Measurements from ENCODE around the gene PRKD1. TPM values are rescaled to one million over a fixed set of nuclear protein-coding genes. Genes with fewer than 3 reads are reported as not detected.
"Not testable (repeated sequence)": the region's sequence is repeated elsewhere in the genome, so short reads cannot be mapped to it uniquely, and the experiment has no call there.

The PRKD1 gene
- total RNA-seq, 1 donor from 2014 or later = 0.54 TPM

DNA sequence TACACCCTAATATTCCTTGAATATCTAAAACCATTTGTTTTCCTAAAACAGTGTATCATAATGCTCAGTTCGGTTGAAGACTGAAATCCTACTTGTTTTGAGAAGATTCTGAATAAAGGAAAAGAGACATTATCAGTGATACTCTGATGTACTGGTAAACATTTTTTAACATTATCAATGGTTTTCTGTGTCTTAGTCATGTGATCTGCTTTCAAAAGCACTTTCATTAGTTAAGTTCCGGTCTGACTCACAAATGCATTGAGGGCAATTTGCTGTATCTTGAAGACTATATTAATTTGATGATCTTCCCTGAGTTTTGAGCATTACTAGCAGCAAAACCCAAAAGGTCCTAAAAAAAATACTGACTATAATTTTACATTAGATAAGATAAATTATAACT is 145.6 kb downstream of the PRKD1 start:
- Mint-ChIP-seq H3K4me1 (ENCODE audit: low read depth, unreplicated experiment) (no peaks in the 10 kb centered on the region), H3K27ac (ENCODE audit: unreplicated experiment) (no peak overlapping the region), H3K4me3 (ENCODE audit: unreplicated experiment) (no peak overlapping the region), H3K27me3 (ENCODE audit: unreplicated experiment) (no peaks in the 10 kb centered on the region), H3K36me3 (ENCODE audit: unreplicated experiment) (no peaks in the 10 kb centered on the region), H3K9me3 (ENCODE audit: unreplicated experiment) (peaks cover 4% of the 10 kb centered on the region)
- TF ChIP-seq, protein P1, sequence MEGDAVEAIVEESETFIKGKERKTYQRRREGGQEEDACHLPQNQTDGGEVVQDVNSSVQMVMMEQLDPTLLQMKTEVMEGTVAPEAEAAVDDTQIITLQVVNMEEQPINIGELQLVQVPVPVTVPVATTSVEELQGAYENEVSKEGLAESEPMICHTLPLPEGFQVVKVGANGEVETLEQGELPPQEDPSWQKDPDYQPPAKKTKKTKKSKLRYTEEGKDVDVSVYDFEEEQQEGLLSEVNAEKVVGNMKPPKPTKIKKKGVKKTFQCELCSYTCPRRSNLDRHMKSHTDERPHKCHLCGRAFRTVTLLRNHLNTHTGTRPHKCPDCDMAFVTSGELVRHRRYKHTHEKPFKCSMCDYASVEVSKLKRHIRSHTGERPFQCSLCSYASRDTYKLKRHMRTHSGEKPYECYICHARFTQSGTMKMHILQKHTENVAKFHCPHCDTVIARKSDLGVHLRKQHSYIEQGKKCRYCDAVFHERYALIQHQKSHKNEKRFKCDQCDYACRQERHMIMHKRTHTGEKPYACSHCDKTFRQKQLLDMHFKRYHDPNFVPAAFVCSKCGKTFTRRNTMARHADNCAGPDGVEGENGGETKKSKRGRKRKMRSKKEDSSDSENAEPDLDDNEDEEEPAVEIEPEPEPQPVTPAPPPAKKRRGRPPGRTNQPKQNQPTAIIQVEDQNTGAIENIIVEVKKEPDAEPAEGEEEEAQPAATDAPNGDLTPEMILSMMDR (IDR thresholded peaks at IDR 0.05; ENCODE audit: partially characterized antibody, unreplicated experiment) = no peak
- DNase-seq = no peak

DNA sequence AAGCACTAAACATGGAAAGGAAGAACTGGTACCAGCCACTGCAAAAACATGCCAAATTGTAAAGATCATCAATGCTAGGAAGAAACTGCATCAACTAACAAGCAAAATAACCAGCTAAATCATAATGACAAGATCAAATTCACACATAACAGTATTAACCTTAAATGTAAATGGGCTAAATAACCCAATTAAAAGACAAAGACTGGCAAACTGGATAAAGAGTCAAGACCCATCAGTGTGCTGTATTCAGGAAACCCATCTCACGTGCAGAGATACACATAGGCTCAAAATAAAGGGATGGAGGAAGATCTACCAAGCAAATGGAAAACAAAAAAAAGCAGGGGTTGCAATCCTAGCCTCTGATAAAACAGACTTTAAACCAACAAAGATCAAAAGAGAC is 150.5 kb downstream of the PRKD1 start:
- H3K9me3 Mint-ChIP-seq (ENCODE audit: unreplicated experiment); H3K27me3 Mint-ChIP-seq (ENCODE audit: unreplicated experiment); H3K4me3 Mint-ChIP-seq (ENCODE audit: unreplicated experiment); H3K4me1 Mint-ChIP-seq (ENCODE audit: low read depth, unreplicated experiment); H3K27ac Mint-ChIP-seq (ENCODE audit: unreplicated experiment); DNase-seq: not testable (repeated sequence)
- peaks cover 13% of the 10 kb centered on the region for H3K36me3 Mint-ChIP-seq (ENCODE audit: unreplicated experiment)

DNA sequence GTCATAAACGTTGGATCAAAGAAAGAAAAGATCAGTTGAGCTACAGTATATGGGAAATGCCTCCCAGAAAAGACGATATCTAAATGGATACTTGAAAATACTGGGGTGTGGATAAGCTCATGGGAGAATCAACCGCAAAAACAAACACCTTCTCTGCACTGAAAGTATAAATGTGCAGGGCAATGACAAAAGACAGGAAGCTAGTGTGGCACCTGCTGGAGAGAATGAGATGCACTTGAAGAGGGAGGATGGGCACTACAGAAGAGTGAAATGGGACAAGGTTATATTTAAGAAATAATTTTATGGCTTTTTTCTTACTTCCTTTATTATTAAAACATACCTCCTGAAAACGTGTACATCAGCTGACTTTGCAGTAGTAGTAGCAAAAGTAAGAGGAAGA is 153.7 kb downstream of the PRKD1 start:
- Mint-ChIP-seq H3K27me3 (ENCODE audit: unreplicated experiment) (no peaks in the 10 kb centered on the region), H3K36me3 (ENCODE audit: unreplicated experiment) (peaks cover 13% of the 10 kb centered on the region), H3K4me1 (ENCODE audit: low read depth, unreplicated experiment) (no peaks in the 10 kb centered on the region), H3K27ac (ENCODE audit: unreplicated experiment) (no peak overlapping the region), H3K9me3 (ENCODE audit: unreplicated experiment) (peaks cover 5% of the 10 kb centered on the region), H3K4me3 (ENCODE audit: unreplicated experiment) (no peak overlapping the region)
- no peak for DNase-seq
- TF ChIP-seq, protein P1 (IDR thresholded peaks at IDR 0.05; ENCODE audit: partially characterized antibody, unreplicated experiment) = no peak

DNA sequence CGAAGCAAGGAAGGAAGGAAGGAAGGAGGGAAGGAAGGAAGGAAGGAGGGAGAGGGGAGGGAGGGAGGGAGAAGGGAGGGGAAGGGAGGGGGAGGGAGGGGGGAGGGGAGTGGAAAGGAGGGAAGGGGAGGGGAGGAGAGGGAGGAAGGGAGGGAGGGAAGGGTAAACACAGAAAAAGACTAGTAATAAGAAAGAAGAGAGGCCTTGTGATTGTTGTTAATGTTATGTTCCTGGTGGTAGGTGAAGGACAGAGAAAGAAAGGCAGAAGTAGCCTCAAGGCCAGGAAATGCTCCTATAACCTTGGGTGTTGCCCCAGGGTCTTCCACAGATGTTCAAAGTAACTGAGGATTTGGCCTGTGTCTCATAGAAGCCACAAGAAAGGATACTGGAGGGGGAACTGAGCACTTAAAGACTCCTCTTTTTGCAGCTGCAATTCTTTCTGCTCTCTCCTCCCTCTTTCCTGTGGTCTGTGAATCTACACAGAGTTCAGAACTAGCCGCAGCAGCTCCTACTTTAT is 164.2 kb downstream of the PRKD1 start:
- H3K9me3 Mint-ChIP-seq (ENCODE audit: unreplicated experiment) = no peaks in the 10 kb centered on the region
- no peaks in the 10 kb centered on the region for H3K27me3 Mint-ChIP-seq (ENCODE audit: unreplicated experiment)
- TF ChIP-seq, protein P1 (IDR thresholded peaks at IDR 0.05; ENCODE audit: partially characterized antibody, unreplicated experiment) = no peak
- no peaks in the 10 kb centered on the region for H3K36me3 Mint-ChIP-seq (ENCODE audit: unreplicated experiment)
- H3K4me3 Mint-ChIP-seq (ENCODE audit: unreplicated experiment) = no peak overlapping the region
- H3K4me1 Mint-ChIP-seq (ENCODE audit: low read depth, unreplicated experiment) = no peaks in the 10 kb centered on the region
- no peak overlapping the region for H3K27ac Mint-ChIP-seq (ENCODE audit: unreplicated experiment)
- no peak for DNase-seq

DNA sequence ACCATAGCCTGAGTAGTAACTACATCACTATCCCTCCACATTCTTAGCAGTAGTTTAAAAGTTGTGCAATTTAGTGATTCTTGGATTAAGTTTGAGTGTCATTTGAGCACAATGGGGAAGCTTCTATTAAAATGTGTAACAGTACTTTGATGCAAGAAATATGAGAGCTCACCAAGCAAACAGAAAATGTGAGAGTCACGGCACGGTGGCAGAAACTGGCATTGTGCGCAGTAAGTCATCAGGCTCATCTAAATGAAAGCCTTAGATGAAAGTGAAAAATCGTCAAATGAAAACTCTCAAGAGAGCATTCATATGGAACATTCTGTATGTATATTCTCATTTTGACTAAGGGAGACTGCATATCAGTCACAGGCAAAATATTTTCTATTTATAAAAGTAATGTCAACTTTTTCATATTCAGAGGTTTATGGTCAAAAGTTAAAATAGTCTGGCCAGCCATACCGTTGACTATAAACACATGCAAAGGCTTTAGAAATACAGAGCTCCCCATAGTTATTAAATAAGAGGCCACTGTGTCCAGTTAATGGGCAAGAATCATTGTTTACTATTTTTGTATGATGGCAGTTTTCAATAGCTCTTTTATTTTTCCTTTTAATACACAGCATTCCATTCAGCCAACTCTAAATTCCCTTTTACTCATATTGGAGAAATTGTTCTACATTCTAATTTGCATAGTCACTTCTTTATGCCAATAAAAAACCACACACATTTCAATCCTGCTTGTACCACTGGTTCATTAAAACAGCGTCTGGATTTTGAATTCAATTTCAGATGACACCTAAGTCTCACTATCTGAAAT is 167.9 kb downstream of the PRKD1 start:
- no peak overlapping the region for H3K27ac Mint-ChIP-seq (ENCODE audit: unreplicated experiment)
- H3K4me1 Mint-ChIP-seq (ENCODE audit: low read depth, unreplicated experiment) = no peaks in the 10 kb centered on the region
- H3K9me3 Mint-ChIP-seq (ENCODE audit: unreplicated experiment) = no peaks in the 10 kb centered on the region
- H3K36me3 Mint-ChIP-seq (ENCODE audit: unreplicated experiment) = no peaks in the 10 kb centered on the region
- H3K27me3 Mint-ChIP-seq (ENCODE audit: unreplicated experiment) = no peaks in the 10 kb centered on the region
- H3K4me3 Mint-ChIP-seq (ENCODE audit: unreplicated experiment) = no peak overlapping the region
- no peak for DNase-seq
- TF ChIP-seq, protein P1 (IDR thresholded peaks at IDR 0.05; ENCODE audit: partially characterized antibody, unreplicated experiment) = no peak

Data from glutamatergic neuron (in vitro differentiated cells).